OCI-LY7 (cell line): Measurements from ENCODE around the gene TERB1. TPM values are rescaled to one million over a fixed set of nuclear protein-coding genes. Genes with fewer than 3 reads are reported as not detected.

Experiments
- BruUV-seq: library from RNA; stranded (reverse); fragments of 400-500 nt; replicated peaks from 2 replicates; lab custom pipeline; 2021; lab: Mats Ljungman, UMichigan
- CTCF ChIA-PET: fragments of 300-600 bp; sonication (Branson Sonifier 250); formaldehyde crosslinking; loops from one replicate; lab custom pipeline; 2022; ENCODE audit warnings: antibody characterized with exemption; ENCODE audit not compliant: unreplicated experiment; lab: Charles Lee
- POLR2A ChIA-PET: fragments of 300-600 bp; sonication (Branson Sonifier 250); formaldehyde crosslinking; loops from one replicate; lab custom pipeline; 2022; ENCODE audit warnings: antibody characterized with exemption; lab: Charles Lee
- DNase-seq: peaks from one replicate; pipeline ENCODE4 v3.0.0-alpha.2; 2015; ENCODE audit warnings: low spot score
- H2AFZ ChIP-seq: fragments of 200-600 bp; sonication (generic), shearing (Covaris generic); 2 replicates; pipeline ENCODE4 v1.6.1; 2014; ENCODE audit warnings: mild to moderate bottlenecking, antibody characterized with exemption, low read length, moderate library complexity
- H3K27ac ChIP-seq: fragments of 200-600 bp; sonication (generic); 2 replicates; pipeline ENCODE4 v1.5.1; 2014; ENCODE audit warnings: mixed run types, low read depth, mild to moderate bottlenecking, moderate library complexity, low read length, inconsistent platforms; ENCODE audit not compliant: poor library complexity, severe bottlenecking
- H3K36me3 ChIP-seq: fragments of 200-600 bp; sonication (generic); 2 replicates; pipeline ENCODE4 v1.6.1; 2014; ENCODE audit warnings: mild to moderate bottlenecking, antibody characterized with exemption, low read length, moderate library complexity, mixed read lengths; ENCODE audit not compliant: insufficient read depth
- H3K4me1 ChIP-seq: fragments of 200-600 bp; sonication (generic); 2 replicates; pipeline ENCODE4 v1.5.1; 2014; ENCODE audit warnings: mild to moderate bottlenecking, low read length; ENCODE audit not compliant: insufficient read depth, poor library complexity, severe bottlenecking
- H3K4me2 ChIP-seq: fragments of 200-600 bp; sonication (generic); 2 replicates; pipeline ENCODE4 v1.6.1; 2014; ENCODE audit warnings: mild to moderate bottlenecking, low read length
- H3K4me3 ChIP-seq: fragments of 200-600 bp; sonication (generic); 2 replicates; pipeline ENCODE4 v1.5.1; 2014; ENCODE audit warnings: mild to moderate bottlenecking, low read depth, low read length; ENCODE audit not compliant: poor library complexity, severe bottlenecking
- H3K79me2 ChIP-seq: fragments of 200-600 bp; sonication (generic); 2 replicates; pipeline ENCODE4 v1.6.1; 2016; ENCODE audit warnings: low read depth, mild to moderate bottlenecking, low read length, moderate library complexity, mixed read lengths; ENCODE audit not compliant: insufficient read depth
- H3K9me2 ChIP-seq: fragments of 200-600 bp; sonication (generic); 2 replicates; pipeline ENCODE4 v1.6.1; 2016; ENCODE audit warnings: mild to moderate bottlenecking, low read length, mixed read lengths; ENCODE audit not compliant: insufficient read depth
- H3K9me3 ChIP-seq: fragments of 200-600 bp; sonication (generic); 2 replicates; pipeline ENCODE4 v1.6.1; 2014; ENCODE audit warnings: mild to moderate bottlenecking, mixed run types, low read length, mixed read lengths
- H4K20me1 ChIP-seq: fragments of 200-600 bp; sonication (generic); 2 replicates; pipeline ENCODE4 v1.6.1; 2014; ENCODE audit warnings: mild to moderate bottlenecking, antibody characterized with exemption, low read length, moderate library complexity, mixed read lengths; ENCODE audit not compliant: insufficient read depth
- CTCF ChIP-seq: fragments of 200-600 bp; sonication (generic); conservative IDR thresholded peaks from 2 replicates; pipeline ENCODE4 v1.5.1; 2014; ENCODE audit warnings: mild to moderate bottlenecking, antibody characterized with exemption, low read length, moderate library complexity, mixed read lengths
- EZH2phosphoT487 ChIP-seq: fragments of 200-600 bp; sonication (generic); IDR thresholded peaks from 2 replicates; pipeline ENCODE4 v1.6.1; 2018; ENCODE audit warnings: low read depth, borderline replicate concordance, mild to moderate bottlenecking, mixed run types, antibody characterized with exemption, low read length, moderate library complexity, mixed read lengths
- intact Hi-C: fragments of 100-400 bp; cut with micrococcal nuclease; formaldehyde crosslinking; loops from one replicate; pipeline ENCODE4 v1.10.0; 2022; ENCODE audit not compliant: unreplicated experiment
- total RNA-seq, 2 experiments: library from RNA; depleted of rRNA in 1 of 2; stranded (reverse); fragments of >200 nt in 1 of 2; shearing (Covaris generic) in 1 of 2; gene quantifications; 2 replicates each; pipeline ENCODE4 v1.2.3, GENCODE V29; 2014 to 2022

TERB1 gene
- total RNA-seq, 2 experiments from 2014 or later: 0.17 TPM; not detected in 1

- Histone ChIP-seq H3K4me3 (no peak overlapping the region), H3K79me2 (peaks cover 25% of the 10 kb centered on the region), H3K9me2 (no peaks in the 10 kb centered on the region), H3K4me2 (no peak overlapping the region), H4K20me1 (no peaks in the 10 kb centered on the region), H3K36me3 (peaks cover 13% of the 10 kb centered on the region), H3K9me3 (no peaks in the 10 kb centered on the region), H3K27ac (no peak overlapping the region), H2AFZ (no peak overlapping the region), H3K4me1 (peaks cover 22% of the 10 kb centered on the region)
- TF ChIP-seq EZH2phosphoT487: no peak
- TF ChIP-seq CTCF: no peak
- ChIA-PET CTCF (no interaction called here), POLR2A (interaction anchor here (0.6 to 1.1 kb wide), 2 partner anchors 11 to 42 kb away, joined by 3 read pairs; no protein-coding TSS in a partner anchor)
- intact Hi-C loops: no loop called here
- no peak for DNase-seq
- no TSS peak for BruUV-seq
Measured at GRCh38 chr16:66832661-66833305, 31.4 kb upstream of the TERB1 start.

- no peaks in the 10 kb centered on the region for H4K20me1 ChIP-seq
- no peak overlapping the region for H2AFZ ChIP-seq
- no peak overlapping the region for H3K27ac ChIP-seq
- POLR2A ChIA-PET: no interaction called here
- H3K36me3 ChIP-seq: peaks cover 19% of the 10 kb centered on the region
- no peak overlapping the region for H3K4me3 ChIP-seq
- intact Hi-C loops: no loop called here
- CTCF ChIA-PET: no interaction called here
- no peaks in the 10 kb centered on the region for H3K9me3 ChIP-seq
- H3K9me2 ChIP-seq: no peaks in the 10 kb centered on the region
- no peak for DNase-seq
- H3K79me2 ChIP-seq: peaks cover 29% of the 10 kb centered on the region
- no peak overlapping the region for H3K4me2 ChIP-seq
- TF ChIP-seq EZH2phosphoT487 (no peak), CTCF (no peak)
- no TSS peak for BruUV-seq
- peaks cover 22% of the 10 kb centered on the region for H3K4me1 ChIP-seq
Measured at GRCh38 chr16:66832190-66832589, 30.8 kb upstream of the TERB1 start.
